Sigmoid colon (tissue), 4 donors: ENCODE data around the gene MYOF.

Experiments
- EP300 ChIP-seq, 4 donors: sonication (generic); formaldehyde crosslinking; IDR thresholded peaks; one replicate each; pipeline ENCODE4 v1.6.1; 2017; ENCODE audit warnings: antibody characterized with exemption in 4 of 4
- POLR2A ChIP-seq, 2 donors: fragments of 450-650 bp; IDR thresholded peaks; one replicate each; pipeline ENCODE4 v1.6.1; 2016; ENCODE audit warnings: antibody characterized with exemption in 2 of 2, mild to moderate bottlenecking in 2 of 2, moderate library complexity in 2 of 2
- TF ChIP-seq, protein P1 (sequence below), 4 experiments: fragments of 450-650 bp in 3 of 4; fragments of 200-600 bp in 1 of 4; IDR thresholded peaks; one replicate each; pipeline ENCODE4 v1.5.1; 2016 to 2019; ENCODE audit warnings: antibody characterized with exemption in 4 of 4, mild to moderate bottlenecking in 3 of 4, moderate library complexity in 2 of 4

- TF ChIP-seq, protein P1, sequence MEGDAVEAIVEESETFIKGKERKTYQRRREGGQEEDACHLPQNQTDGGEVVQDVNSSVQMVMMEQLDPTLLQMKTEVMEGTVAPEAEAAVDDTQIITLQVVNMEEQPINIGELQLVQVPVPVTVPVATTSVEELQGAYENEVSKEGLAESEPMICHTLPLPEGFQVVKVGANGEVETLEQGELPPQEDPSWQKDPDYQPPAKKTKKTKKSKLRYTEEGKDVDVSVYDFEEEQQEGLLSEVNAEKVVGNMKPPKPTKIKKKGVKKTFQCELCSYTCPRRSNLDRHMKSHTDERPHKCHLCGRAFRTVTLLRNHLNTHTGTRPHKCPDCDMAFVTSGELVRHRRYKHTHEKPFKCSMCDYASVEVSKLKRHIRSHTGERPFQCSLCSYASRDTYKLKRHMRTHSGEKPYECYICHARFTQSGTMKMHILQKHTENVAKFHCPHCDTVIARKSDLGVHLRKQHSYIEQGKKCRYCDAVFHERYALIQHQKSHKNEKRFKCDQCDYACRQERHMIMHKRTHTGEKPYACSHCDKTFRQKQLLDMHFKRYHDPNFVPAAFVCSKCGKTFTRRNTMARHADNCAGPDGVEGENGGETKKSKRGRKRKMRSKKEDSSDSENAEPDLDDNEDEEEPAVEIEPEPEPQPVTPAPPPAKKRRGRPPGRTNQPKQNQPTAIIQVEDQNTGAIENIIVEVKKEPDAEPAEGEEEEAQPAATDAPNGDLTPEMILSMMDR (IDR thresholded peaks at IDR 0.05), result peak; percentile 20 to 81 (median 62)
- TF ChIP-seq EP300 (IDR thresholded peaks at IDR 0.05), result no peak
- no peak for TF ChIP-seq POLR2A (IDR thresholded peaks at IDR 0.05)
Observed at GRCh38 chr10:93352638-93353383, 129.3 kb downstream of the MYOF start.
